Bronchial epithelial cell (primary cell): ENCODE results near the gene VMP1. TPM values are rescaled to one million over a fixed set of nuclear protein-coding genes. Genes with fewer than 3 reads are reported as not detected.
"Not testable (repeated sequence)": the region's sequence is repeated elsewhere in the genome, so short reads cannot be mapped to it uniquely, and the experiment has no call there.

ENCODE experiments used
- DNase-seq: peaks from one replicate; pipeline ENCODE4 v3.0.0-alpha.2; 2010; ENCODE audit warnings: low read depth
- FAIRE-seq: peaks from 2 replicates; lab custom pipeline; 2011; peaks lifted over from hg19 to GRCh38; lab: Jason Lieb, UNC
- H3K27me3 ChIP-seq: 2 replicates; pipeline ENCODE4 v1.5.1; 2011; ENCODE audit warnings: low read length; ENCODE audit not compliant: control insufficient read depth, insufficient read depth
- H3K36me3 ChIP-seq: 2 replicates; pipeline ENCODE4 v1.5.1; 2011; ENCODE audit warnings: low read length; ENCODE audit not compliant: control insufficient read depth, insufficient read depth
- H3K4me3 ChIP-seq: 2 replicates; pipeline ENCODE4 v1.5.1; 2011; ENCODE audit warnings: mild to moderate bottlenecking, low read depth, low read length, control low read depth
- total RNA-seq: library from RNA; depleted of rRNA; stranded (reverse); fragments of >200 nt; gene quantifications from 2 replicates; pipeline ENCODE4 v1.2.1, GENCODE V29; 2014
- TF ChIP-seq, protein P1 (sequence below): IDR thresholded peaks from 2 replicates; pipeline ENCODE4 v1.5.1; 2011; ENCODE audit warnings: mild to moderate bottlenecking, moderate library complexity, low read length, control low read depth, inconsistent platforms; ENCODE audit not compliant: insufficient read depth, severe bottlenecking

Gene VMP1
- total RNA-seq, 1 donor from 2014 or later, result 120 TPM

DNA sequence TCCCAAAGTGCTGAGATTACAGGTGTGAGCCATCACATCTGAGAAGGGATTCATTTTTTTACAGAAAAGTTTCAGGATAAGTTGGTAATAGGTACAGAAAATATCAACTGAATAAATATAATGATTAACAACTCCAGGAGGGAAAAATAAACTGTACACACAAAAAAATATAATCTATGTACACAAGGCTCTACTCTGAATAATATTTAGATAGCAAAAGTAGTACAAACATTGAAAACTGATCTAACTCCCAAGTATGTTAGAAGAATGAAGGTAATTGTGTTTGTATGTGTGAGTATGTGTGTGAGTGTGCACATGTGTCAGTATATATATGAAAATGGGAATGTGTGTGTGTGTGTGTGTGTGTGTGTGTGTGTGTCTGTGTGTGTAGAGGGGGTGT lies 164.9 kb downstream of the VMP1 start:
- Histone ChIP-seq H3K4me3 (no peak overlapping the region), H3K36me3 (peaks cover 1% of the 10 kb centered on the region), H3K27me3 (no peaks in the 10 kb centered on the region)
- no peak for FAIRE-seq
- TF ChIP-seq, protein P1, sequence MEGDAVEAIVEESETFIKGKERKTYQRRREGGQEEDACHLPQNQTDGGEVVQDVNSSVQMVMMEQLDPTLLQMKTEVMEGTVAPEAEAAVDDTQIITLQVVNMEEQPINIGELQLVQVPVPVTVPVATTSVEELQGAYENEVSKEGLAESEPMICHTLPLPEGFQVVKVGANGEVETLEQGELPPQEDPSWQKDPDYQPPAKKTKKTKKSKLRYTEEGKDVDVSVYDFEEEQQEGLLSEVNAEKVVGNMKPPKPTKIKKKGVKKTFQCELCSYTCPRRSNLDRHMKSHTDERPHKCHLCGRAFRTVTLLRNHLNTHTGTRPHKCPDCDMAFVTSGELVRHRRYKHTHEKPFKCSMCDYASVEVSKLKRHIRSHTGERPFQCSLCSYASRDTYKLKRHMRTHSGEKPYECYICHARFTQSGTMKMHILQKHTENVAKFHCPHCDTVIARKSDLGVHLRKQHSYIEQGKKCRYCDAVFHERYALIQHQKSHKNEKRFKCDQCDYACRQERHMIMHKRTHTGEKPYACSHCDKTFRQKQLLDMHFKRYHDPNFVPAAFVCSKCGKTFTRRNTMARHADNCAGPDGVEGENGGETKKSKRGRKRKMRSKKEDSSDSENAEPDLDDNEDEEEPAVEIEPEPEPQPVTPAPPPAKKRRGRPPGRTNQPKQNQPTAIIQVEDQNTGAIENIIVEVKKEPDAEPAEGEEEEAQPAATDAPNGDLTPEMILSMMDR, result no peak
- no peak for DNase-seq

DNA sequence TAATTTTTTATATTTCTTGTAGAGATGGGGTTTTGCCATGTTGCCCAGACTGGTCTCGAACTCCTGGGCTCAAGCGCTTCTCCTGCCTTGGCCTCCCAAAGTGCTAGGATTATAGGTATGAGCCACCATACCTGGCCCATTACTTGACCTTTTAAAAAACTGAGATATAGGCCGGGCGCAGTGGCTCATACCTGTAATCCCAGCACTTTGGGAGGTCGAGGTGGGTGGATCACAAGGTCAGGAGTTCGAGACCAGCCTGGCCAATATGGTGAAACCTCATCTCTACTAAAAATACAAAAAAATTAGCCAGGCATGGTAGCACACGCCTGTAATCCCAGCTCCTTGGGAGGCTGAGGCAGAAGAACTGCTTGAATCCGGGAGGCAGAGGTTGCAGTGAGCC lies 166.0 kb downstream of the VMP1 start:
- not testable (repeated sequence) for H3K36me3 ChIP-seq, H3K4me3 ChIP-seq, FAIRE-seq, H3K27me3 ChIP-seq, DNase-seq

DNA sequence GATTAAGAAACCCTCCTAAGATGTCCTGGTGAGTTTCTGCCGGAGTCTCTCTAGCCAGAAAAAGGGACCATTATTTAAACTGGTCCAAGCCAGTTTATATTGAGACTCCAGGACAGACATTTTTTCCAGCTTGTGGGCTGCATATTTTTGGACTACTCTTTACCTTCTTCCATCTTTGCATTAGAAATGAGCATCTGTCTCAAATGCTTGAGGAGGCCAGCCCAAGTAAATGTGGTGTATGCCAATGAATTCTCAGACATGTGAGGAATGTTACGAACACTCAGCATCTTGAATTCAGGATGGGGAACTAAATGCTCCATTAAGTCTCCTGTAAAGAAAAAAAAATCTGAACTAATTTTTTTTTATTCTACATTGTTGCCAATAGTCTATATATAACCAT lies 166.9 kb downstream of the VMP1 start:
- Histone ChIP-seq H3K27me3 (no peaks in the 10 kb centered on the region), H3K4me3 (no peak overlapping the region), H3K36me3 (peaks cover 1% of the 10 kb centered on the region)
- TF ChIP-seq, protein P1, result no peak
- no peak for DNase-seq
- no peak for FAIRE-seq

DNA sequence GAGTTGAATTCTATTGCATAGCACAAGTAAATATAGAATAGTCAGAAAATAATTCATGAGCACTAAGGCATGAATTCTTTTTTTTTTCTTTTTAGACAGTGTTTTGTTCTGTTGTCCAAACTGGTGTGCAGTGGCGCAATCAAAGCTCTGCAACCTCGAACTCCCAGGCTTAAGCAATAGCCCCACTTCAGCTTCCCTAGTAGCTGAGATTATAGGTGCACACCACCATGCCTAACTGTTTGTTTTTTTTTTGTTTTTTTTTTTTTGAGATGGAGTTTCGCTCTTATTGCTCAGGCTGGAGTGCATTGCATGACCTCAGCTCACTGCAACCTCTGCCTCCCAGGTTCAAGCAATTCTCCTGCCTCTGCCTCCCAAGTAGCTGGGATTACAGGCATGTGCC lies 168.7 kb downstream of the VMP1 start:
- TF ChIP-seq, protein P1, result no peak
- no peak for DNase-seq
- peaks cover 1% of the 10 kb centered on the region for H3K36me3 ChIP-seq
- H3K27me3 ChIP-seq, result no peaks in the 10 kb centered on the region
- H3K4me3 ChIP-seq, result no peak overlapping the region
- FAIRE-seq, result no peak

DNA sequence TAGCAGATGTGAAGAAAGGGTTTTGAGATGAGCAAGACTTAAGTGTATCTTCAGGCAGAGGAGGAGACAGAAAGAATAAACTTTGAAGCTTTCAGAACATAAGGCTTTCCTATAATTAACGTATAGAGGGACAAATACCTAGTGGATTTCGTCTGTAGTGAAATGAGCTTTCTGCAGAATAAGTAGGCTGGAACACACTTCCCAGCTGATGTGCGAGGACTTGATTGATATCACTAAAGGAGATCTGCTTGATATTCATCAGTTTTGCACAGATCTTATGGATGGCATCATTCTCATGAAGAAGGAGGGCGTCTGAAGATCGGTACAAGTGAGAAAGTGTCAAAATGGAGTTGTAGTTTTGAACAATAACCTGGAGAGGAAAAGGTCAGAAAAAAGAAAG lies 170.5 kb downstream of the VMP1 start:
- FAIRE-seq, result no peak
- peaks cover 1% of the 10 kb centered on the region for H3K36me3 ChIP-seq
- TF ChIP-seq, protein P1, result no peak
- H3K4me3 ChIP-seq, result no peak overlapping the region
- DNase-seq, result no peak
- no peaks in the 10 kb centered on the region for H3K27me3 ChIP-seq

DNA sequence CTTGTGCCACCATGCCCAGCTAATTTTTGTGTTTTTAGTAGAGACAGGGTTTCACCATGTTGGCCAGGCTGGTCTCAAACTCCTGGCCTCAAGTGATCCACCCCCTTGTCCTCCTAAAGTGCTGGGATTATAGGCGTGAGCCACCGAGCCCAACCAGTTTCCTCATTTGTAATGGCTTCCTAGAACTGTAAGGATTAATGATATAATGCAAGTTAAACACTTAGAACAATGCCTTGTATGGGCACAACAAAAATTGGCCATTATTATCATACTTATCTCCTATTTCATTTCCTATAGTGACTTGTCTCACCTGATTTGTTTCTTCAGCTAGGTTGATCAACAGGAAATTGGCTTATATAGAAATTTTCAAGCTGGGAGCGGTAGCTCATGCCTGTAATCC lies 171.2 kb downstream of the VMP1 start:
- DNase-seq (no peak), FAIRE-seq (no peak)
- no peak overlapping the region for H3K4me3 ChIP-seq
- H3K36me3 ChIP-seq, result peaks cover 1% of the 10 kb centered on the region
- TF ChIP-seq, protein P1, result no peak
- no peaks in the 10 kb centered on the region for H3K27me3 ChIP-seq
